IMR-90 (cell line): Measurements from ENCODE around the gene ATP6V1G1. TPM values are rescaled to one million over a fixed set of nuclear protein-coding genes. Genes with fewer than 3 reads are reported as not detected.

Experiments
- ATAC-seq: fragments of 200-7000 bp; cut with Tn5 transposase; 2 replicates; pipeline ENCODE4 v1.9.1; 2020; ENCODE audit warnings: low read depth, mild to moderate bottlenecking, moderate library complexity
- BruUV-seq: library from RNA; stranded (reverse); fragments of 400-500 nt; replicated peaks from 2 replicates; lab custom pipeline; 2021; lab: Mats Ljungman, UMichigan
- CTCF ChIA-PET: fragments of 300-600 bp; formaldehyde crosslinking; extraction: SDS; loops from one replicate; lab custom pipeline; 2021; ENCODE audit warnings: antibody characterized with exemption; lab: Yijun Ruan, JAX
- POLR2A ChIA-PET: fragments of 300-600 bp; sonication (Branson Sonifier 250); formaldehyde crosslinking; loops from one replicate; lab custom pipeline; 2022; ENCODE audit warnings: antibody characterized with exemption; ENCODE audit not compliant: unreplicated experiment; lab: Charles Lee
- DNase-seq: peaks from one replicate; pipeline ENCODE4 v3.0.0; 2013
- H2AFZ ChIP-seq: replicated peaks from 2 replicates; pipeline ENCODE3; 2013; ENCODE audit warnings: low read length, mild to moderate bottlenecking; ENCODE audit not compliant: poor library complexity
- H2AK5ac ChIP-seq: 2 replicates; pipeline ENCODE4 v1.6.1; 2013; ENCODE audit warnings: low read depth, low read length, inconsistent platforms
- H2AK9ac ChIP-seq: replicated peaks from 2 replicates; pipeline ENCODE3; 2013; ENCODE audit warnings: mild to moderate bottlenecking, low read depth, low read length, moderate library complexity; ENCODE audit not compliant: poor library complexity
- H2BK120ac ChIP-seq: 2 replicates; pipeline ENCODE4 v1.6.1; 2013; ENCODE audit warnings: low read depth, low read length, inconsistent platforms
- H2BK15ac ChIP-seq: 3 replicates; pipeline ENCODE4 v1.6.1; 2013; ENCODE audit warnings: low read depth, low read length, inconsistent platforms
- H2BK20ac ChIP-seq: 2 replicates; pipeline ENCODE4 v1.6.1; 2013; ENCODE audit warnings: low read depth, mild to moderate bottlenecking, inconsistent platforms, low read length, moderate library complexity
- H2BK5ac ChIP-seq: 2 replicates; pipeline ENCODE4 v1.6.1; 2013; ENCODE audit warnings: mild to moderate bottlenecking, low read depth, low read length, inconsistent platforms; ENCODE audit not compliant: poor library complexity, severe bottlenecking
- H3K14ac ChIP-seq: replicated peaks from 2 replicates; pipeline ENCODE4 v1.6.1; 2013; ENCODE audit warnings: low read depth, low read length, inconsistent platforms
- H3K18ac ChIP-seq: 2 replicates; pipeline ENCODE4 v1.6.1; 2013; ENCODE audit warnings: low read depth, low read length, control low read depth
- H3K23ac ChIP-seq: 2 replicates; pipeline ENCODE4 v1.6.1; 2013; ENCODE audit warnings: low read depth, low read length, inconsistent platforms
- H3K27ac ChIP-seq: 2 replicates; pipeline ENCODE4 v1.5.1; 2013; ENCODE audit warnings: mild to moderate bottlenecking, control low read depth, low read length; ENCODE audit not compliant: insufficient read depth
- H3K27me3 ChIP-seq: 2 replicates; pipeline ENCODE4 v1.6.1; 2013; ENCODE audit warnings: low read length; ENCODE audit not compliant: control insufficient read depth, insufficient read depth
- H3K36me3 ChIP-seq: 2 replicates; pipeline ENCODE4 v1.6.1; 2013; ENCODE audit warnings: low read length, mixed read lengths; ENCODE audit not compliant: control insufficient read depth, insufficient read depth
- H3K4ac ChIP-seq: 2 replicates; pipeline ENCODE4 v1.6.1; 2013; ENCODE audit warnings: low read depth, low read length, inconsistent platforms
- H3K4me1 ChIP-seq: 2 replicates; pipeline ENCODE4 v1.6.1; 2013; ENCODE audit warnings: low read length, mixed read lengths; ENCODE audit not compliant: control insufficient read depth, insufficient read depth
- H3K4me2 ChIP-seq: 2 replicates; pipeline ENCODE4 v1.6.1; 2013; ENCODE audit warnings: low read depth, mild to moderate bottlenecking, control low read depth, low read length, moderate library complexity
- H3K4me3 ChIP-seq: 2 replicates; pipeline ENCODE4 v1.5.1; 2013; ENCODE audit warnings: low read depth, mild to moderate bottlenecking, control low read depth, low read length, moderate library complexity; ENCODE audit not compliant: insufficient read depth
- H3K56ac ChIP-seq: 2 replicates; pipeline ENCODE4 v1.6.1; 2013; ENCODE audit warnings: low read length, inconsistent platforms; ENCODE audit not compliant: insufficient read depth; ENCODE audit errors: extremely low read depth
- H3K79me1 ChIP-seq, 2 experiments: 2 replicates each; pipeline ENCODE4 v1.6.1; 2013; ENCODE audit warnings: low read length in 2 of 2, inconsistent platforms in 1 of 2, low read depth in 1 of 2
- H3K9ac ChIP-seq: 2 replicates; pipeline ENCODE4 v1.6.1; 2013; ENCODE audit warnings: low read depth, low read length, control low read depth
- H3K9me1 ChIP-seq: 2 replicates; pipeline ENCODE4 v1.6.1; 2013; ENCODE audit warnings: low read length, inconsistent platforms; ENCODE audit not compliant: insufficient read depth
- H3K9me3 ChIP-seq: 2 replicates; pipeline ENCODE4 v1.6.1; 2013; ENCODE audit warnings: low read length; ENCODE audit not compliant: control insufficient read depth, insufficient read depth
- H4K20me1 ChIP-seq: 2 replicates; pipeline ENCODE4 v1.6.1; 2013; ENCODE audit warnings: low read length, inconsistent platforms; ENCODE audit not compliant: insufficient read depth
- H4K5ac ChIP-seq: 2 replicates; pipeline ENCODE4 v1.6.1; 2013; ENCODE audit warnings: mild to moderate bottlenecking, low read depth, low read length, control low read depth
- H4K8ac ChIP-seq, 2 experiments: 2 replicates each; pipeline ENCODE4 v1.6.1; 2013; ENCODE audit warnings: low read depth in 2 of 2, low read length in 2 of 2, control low read depth in 1 of 2, inconsistent platforms in 1 of 2
- H4K91ac ChIP-seq: 2 replicates; pipeline ENCODE4 v1.6.1; 2013; ENCODE audit warnings: low read depth, low read length, inconsistent platforms; ENCODE audit not compliant: insufficient read depth
- BHLHE40 ChIP-seq: fragments of 150-350 bp; IDR thresholded peaks from 2 replicates; pipeline ENCODE4 v1.6.1; 2016; ENCODE audit warnings: mild to moderate bottlenecking, low read depth, low read length
- CEBPB ChIP-seq: IDR thresholded peaks from 2 replicates; pipeline ENCODE4 v1.6.1; 2012; ENCODE audit warnings: low read depth, low read length, improper control_type of control experiment
- CTCF ChIP-seq: conservative IDR thresholded peaks from 2 replicates; pipeline ENCODE4 v1.5.1; 2012; ENCODE audit warnings: mild to moderate bottlenecking, low read depth, low read length, improper control_type of control experiment
- MXI1 ChIP-seq: IDR thresholded peaks from 2 replicates; pipeline ENCODE4 v1.6.1; 2012; ENCODE audit warnings: low read depth, mild to moderate bottlenecking, low read length, moderate library complexity, borderline replicate concordance
- NFE2L2 ChIP-seq: fragments of 150-350 bp; IDR thresholded peaks from 2 replicates; pipeline ENCODE4 v1.6.1; 2016; ENCODE audit warnings: low read depth, mild to moderate bottlenecking, low read length
- RAD21 ChIP-seq: IDR thresholded peaks from 2 replicates; pipeline ENCODE4 v1.6.1; 2012; ENCODE audit warnings: low read length, improper control_type of control experiment
- WGBS, 2 experiments: methylation state at CpG; one replicate each; pipeline versions ENCODE4 v1.1.5 to v1.1.7; 2013; ENCODE audit warnings: missing lambda C conversion rate in 2 of 2; ENCODE audit not compliant: insufficient read length in 1 of 2; ENCODE audit errors: extremely low coverage in 2 of 2; 5-methylcytosine and 5-hydroxymethylcytosine counted together
- dilution Hi-C: fragments of 300-500 bp; cut with HindIII; formaldehyde crosslinking; loops from one replicate; pipeline ENCODE4 v1.14.3; 2018; ENCODE audit warnings: low sequenced_read_pairs; ENCODE audit not compliant: unreplicated experiment
- in situ Hi-C: fragments of 300-500 bp; cut with MboI; formaldehyde crosslinking; loops from 3 replicates; pipeline ENCODE4 v1.14.3; 2019; ENCODE audit warnings: low sequenced_read_pairs, inconsistent platforms, mixed read lengths
- intact Hi-C: fragments of 100-400 bp; cut with micrococcal nuclease; formaldehyde crosslinking; loops from 2 replicates; pipeline ENCODE4 v1.10.0; 2022
- polyA plus RNA-seq, 3 experiments: library from polyadenylated mRNA; depleted of rRNA; stranded (reverse); fragments of >200 nt; gene quantifications; 2 replicates each; pipeline ENCODE4 v1.2.3, GENCODE V29; 2012; ENCODE audit warnings: low replicate concordance in 1 of 3
- total RNA-seq: library from RNA; depleted of rRNA; stranded (reverse); fragments of >200 nt; gene quantifications from 2 replicates; pipeline ENCODE4 v1.2.3, GENCODE V29; 2012
- TF ChIP-seq, protein P1 (sequence below): fragments of 150-350 bp; IDR thresholded peaks from 2 replicates; pipeline ENCODE4 v1.6.1; 2017; ENCODE audit warnings: mild to moderate bottlenecking, antibody characterized with exemption, low read length, low read depth

Gene ATP6V1G1
- total and polyA plus RNA-seq, 2 of the 4 experiments (the other 2 are of a cell fraction), result 52.0 to 70.9 TPM

- TF ChIP-seq, protein P1, sequence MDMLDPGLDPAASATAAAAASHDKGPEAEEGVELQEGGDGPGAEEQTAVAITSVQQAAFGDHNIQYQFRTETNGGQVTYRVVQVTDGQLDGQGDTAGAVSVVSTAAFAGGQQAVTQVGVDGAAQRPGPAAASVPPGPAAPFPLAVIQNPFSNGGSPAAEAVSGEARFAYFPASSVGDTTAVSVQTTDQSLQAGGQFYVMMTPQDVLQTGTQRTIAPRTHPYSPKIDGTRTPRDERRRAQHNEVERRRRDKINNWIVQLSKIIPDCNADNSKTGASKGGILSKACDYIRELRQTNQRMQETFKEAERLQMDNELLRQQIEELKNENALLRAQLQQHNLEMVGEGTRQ, result no peak
- TF ChIP-seq BHLHE40 (no peak), NFE2L2 (no peak)
These were observed 2.8 kb downstream of the ATP6V1G1 start (continued) for GRCh38 chr9:114590328-114590727.

DNA sequence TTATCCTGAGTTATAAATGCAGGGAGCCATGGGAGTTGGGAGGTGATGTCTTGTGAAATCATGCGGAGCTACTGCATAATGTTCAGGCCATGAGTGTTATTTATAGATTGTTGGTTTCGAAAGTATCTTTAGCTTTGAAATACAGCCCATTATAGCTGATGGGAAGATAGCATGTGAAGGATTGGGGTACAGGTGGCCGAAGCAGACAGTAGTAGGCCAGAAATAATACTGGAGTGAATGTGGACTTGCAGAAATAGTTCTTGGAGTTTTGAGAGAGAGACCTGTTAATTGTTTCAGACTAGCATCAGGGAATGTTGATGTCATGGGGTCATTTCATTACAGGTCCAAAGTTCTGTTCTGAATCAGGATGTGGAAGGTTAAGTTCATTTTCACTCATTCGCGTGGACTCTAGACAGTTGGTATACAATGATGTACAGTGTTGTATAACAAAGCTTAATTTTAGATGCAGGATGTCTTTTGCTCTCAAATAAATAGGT is 3.8 kb downstream of the ATP6V1G1 start:
- no peak overlapping the region for H3K4ac ChIP-seq

More for the DNA sequence above, 3.8 kb downstream of the ATP6V1G1 start:
- Histone ChIP-seq H2BK20ac (no peak overlapping the region), H3K18ac (no peak overlapping the region), H3K9ac (no peak overlapping the region), H4K91ac (no peak overlapping the region), H2AK5ac (no peak overlapping the region), H3K27ac (no peak overlapping the region), H3K56ac (no peak overlapping the region), H3K4me2 (peak overlapping the region; percentile 14; the same call in 1 of the 2 replicates), H3K27me3 (no peaks in the 10 kb centered on the region), H3K9me3 (no peaks in the 10 kb centered on the region), H2AK9ac (no peak overlapping the region), H4K20me1 (peaks cover 65% of the 10 kb centered on the region), H3K36me3 (peaks cover 25% of the 10 kb centered on the region), H2BK120ac (no peak overlapping the region), H3K4me1 (peaks cover 7% of the 10 kb centered on the region; the same call in 1 of the 2 replicates), H2BK5ac (no peak overlapping the region), H3K79me1 (peaks cover 23 to 70% of the 10 kb centered on the region in 2 experiments), H3K23ac (no peak overlapping the region), H2BK15ac (no peak overlapping the region), H3K14ac (no peak overlapping the region), H3K9me1 (peaks cover 11% of the 10 kb centered on the region; the same call in 1 of the 2 replicates), H2AFZ (no peak overlapping the region), H4K8ac (no peak overlapping the region), H4K5ac (no peak overlapping the region), H3K4me3 (no peak overlapping the region)
- CTCF ChIA-PET, result interaction anchor here (0.6 to 1.5 kb wide), 2 partner anchors 37 to 62 kb away, joined by 3 to 9 read pairs; no protein-coding TSS in a partner anchor
- dilution Hi-C loops, result no loop called here
- in situ Hi-C loops, result no loop called here
- TF ChIP-seq MXI1 (no peak), RAD21 (no peak), CTCF (no peak), NFE2L2 (no peak), CEBPB (peak; percentile 69)
- TF ChIP-seq, protein P1, result no peak
- DNase-seq, result no peak
- WGBS, 2 experiments, result 80% methylated on average over 3 of the region's 5 CpGs; no CpG with 5 or more reads in 1 of the 2 experiments
- no peak for ATAC-seq
- POLR2A ChIA-PET, result interaction anchor here (0.6 kb wide), 1 partner anchor 20 kb away, joined by 14 read pairs; no protein-coding TSS in a partner anchor
- intact Hi-C loops, result no loop called here
- BruUV-seq, result no TSS peak
